Mesendoderm (in vitro differentiated cells): Measurements from ENCODE around the gene CCL14. TPM values are rescaled to one million over a fixed set of nuclear protein-coding genes. Genes with fewer than 3 reads are reported as not detected.

Experiments used
- DNase-seq: peaks from one replicate; pipeline ENCODE4 v3.0.0; 2013
- H2AK5ac ChIP-seq: 2 replicates; pipeline ENCODE4 v1.6.1; 2013; ENCODE audit warnings: low read length, inconsistent platforms
- H2BK120ac ChIP-seq: 2 replicates; pipeline ENCODE4 v1.6.1; 2013; ENCODE audit warnings: low read depth, mild to moderate bottlenecking, low read length, moderate library complexity, mixed read lengths
- H2BK15ac ChIP-seq: replicated peaks from 2 replicates; pipeline ENCODE4 v1.6.1; 2013; ENCODE audit warnings: low read depth, mild to moderate bottlenecking, moderate library complexity
- H2BK5ac ChIP-seq: 2 replicates; pipeline ENCODE4 v1.6.1; 2013; ENCODE audit warnings: low read length, inconsistent platforms
- H3K18ac ChIP-seq: 2 replicates; pipeline ENCODE4 v1.6.1; 2013; ENCODE audit warnings: mild to moderate bottlenecking, low read length, mixed read lengths
- H3K23ac ChIP-seq: one replicate; pipeline ENCODE4 v1.6.1; 2013; ENCODE audit warnings: low read length
- H3K27ac ChIP-seq: 2 replicates; pipeline ENCODE4 v1.5.1; 2013; ENCODE audit warnings: low read depth, mild to moderate bottlenecking, inconsistent platforms, low read length, moderate library complexity
- H3K27me3 ChIP-seq: 2 replicates; pipeline ENCODE4 v1.6.1; 2013; ENCODE audit warnings: low read length, control low read depth, mild to moderate bottlenecking, inconsistent platforms; ENCODE audit not compliant: insufficient read depth, poor library complexity
- H3K36me3 ChIP-seq: 2 replicates; pipeline ENCODE4 v1.6.1; 2013; ENCODE audit warnings: low read length, inconsistent platforms; ENCODE audit not compliant: control insufficient read depth, insufficient read depth
- H3K4ac ChIP-seq: one replicate; pipeline ENCODE4 v1.6.1; 2013; ENCODE audit warnings: low read depth, mild to moderate bottlenecking, low read length, moderate library complexity
- H3K4me1 ChIP-seq: 2 replicates; pipeline ENCODE4 v1.6.1; 2013; ENCODE audit warnings: low read depth, low read length, inconsistent platforms; ENCODE audit not compliant: control insufficient read depth
- H3K4me2 ChIP-seq: 2 replicates; pipeline ENCODE4 v1.6.1; 2013; ENCODE audit warnings: low read length
- H3K4me3 ChIP-seq: 2 replicates; pipeline ENCODE4 v1.5.1; 2013; ENCODE audit warnings: mild to moderate bottlenecking, low read length
- H3K56ac ChIP-seq: one replicate; pipeline ENCODE4 v1.6.1; 2013; ENCODE audit warnings: low read length
- H3K79me1 ChIP-seq: 2 replicates; pipeline ENCODE4 v1.6.1; 2013; ENCODE audit warnings: low read length, inconsistent platforms
- H3K79me2 ChIP-seq: 2 replicates; pipeline ENCODE4 v1.6.1; 2013; ENCODE audit warnings: mild to moderate bottlenecking, low read length; ENCODE audit not compliant: control insufficient read depth, insufficient read depth
- H3K9ac ChIP-seq: 2 replicates; pipeline ENCODE4 v1.6.1; 2013; ENCODE audit warnings: low read length, inconsistent platforms
- H4K5ac ChIP-seq: one replicate; pipeline ENCODE4 v1.6.1; 2013; ENCODE audit warnings: low read length
- H4K8ac ChIP-seq: one replicate; pipeline ENCODE4 v1.6.1; 2013; ENCODE audit warnings: low read depth, mild to moderate bottlenecking, control low read depth, low read length, moderate library complexity
- WGBS: extraction: QIAGEN DNeasy Blood & Tissue Kit; methylation state at CpG from one replicate; pipeline ENCODE4 v1.1.7; 2013; ENCODE audit warnings: low lambda C conversion rate, missing lambda C conversion rate; ENCODE audit not compliant: insufficient coverage; ENCODE audit errors: extremely low coverage; 5-methylcytosine and 5-hydroxymethylcytosine counted together
- polyA plus RNA-seq, 2 experiments: library from polyadenylated mRNA; stranded (reverse); fragments of 200-250 nt; gene quantifications; one replicate each; pipeline ENCODE4 v1.2.3, GENCODE V29; 2013

The CCL14 gene
- polyA plus RNA-seq (2013, experiment 1 of 2): not detected
- polyA plus RNA-seq (2013, experiment 2 of 2): not detected

DNA sequence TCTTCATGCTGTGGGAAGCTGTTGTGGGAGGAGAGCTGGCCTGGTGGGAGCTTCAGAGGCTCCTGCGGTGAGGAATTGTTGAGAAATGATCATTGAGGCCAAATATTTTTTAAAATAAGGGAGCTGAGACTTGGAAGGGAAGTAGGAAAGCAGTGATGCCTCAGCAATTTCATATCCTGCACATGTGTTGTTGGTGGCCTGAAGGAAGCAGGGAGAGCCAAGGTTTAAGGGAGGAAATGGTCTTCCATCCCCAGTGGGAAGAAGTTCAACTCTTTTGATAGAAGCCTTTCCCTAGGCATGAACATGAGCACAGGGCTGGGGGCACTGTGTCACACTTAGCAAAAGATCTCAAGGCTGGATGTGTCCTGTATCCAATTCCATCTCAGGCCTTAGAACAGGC is at the start of gene CCL14:
Gene CCL14, minus strand, starts transcription at position 87 of the 400 bp plus-strand sequence. Its CDS starts 80 bp downstream, at position 7.
- Histone ChIP-seq H2BK120ac (no peak within 1 kb of the TSS), H3K27me3 (no peaks in the 10 kb centered on the region), H3K36me3 (no peaks in the 10 kb centered on the region), H3K18ac (no peak within 1 kb of the TSS), H3K56ac (no peak within 1 kb of the TSS), H3K4me3 (no peak within 1 kb of the TSS), H3K9ac (no peak within 1 kb of the TSS), H2BK15ac (no peak within 1 kb of the TSS), H3K79me2 (no peaks in the 10 kb centered on the region), H4K8ac (no peak within 1 kb of the TSS), H4K5ac (no peak within 1 kb of the TSS), H2AK5ac (no peak within 1 kb of the TSS), H2BK5ac (no peak within 1 kb of the TSS), H3K27ac (no peak within 1 kb of the TSS), H3K4ac (no peak within 1 kb of the TSS), H3K4me2 (no peak within 1 kb of the TSS), H3K23ac (no peak within 1 kb of the TSS), H3K79me1 (no peaks in the 10 kb centered on the region), H3K4me1 (no peaks in the 10 kb centered on the region)
- no CpG with 5 or more reads among the region's 1 CpG for WGBS
- no peak for DNase-seq

DNA sequence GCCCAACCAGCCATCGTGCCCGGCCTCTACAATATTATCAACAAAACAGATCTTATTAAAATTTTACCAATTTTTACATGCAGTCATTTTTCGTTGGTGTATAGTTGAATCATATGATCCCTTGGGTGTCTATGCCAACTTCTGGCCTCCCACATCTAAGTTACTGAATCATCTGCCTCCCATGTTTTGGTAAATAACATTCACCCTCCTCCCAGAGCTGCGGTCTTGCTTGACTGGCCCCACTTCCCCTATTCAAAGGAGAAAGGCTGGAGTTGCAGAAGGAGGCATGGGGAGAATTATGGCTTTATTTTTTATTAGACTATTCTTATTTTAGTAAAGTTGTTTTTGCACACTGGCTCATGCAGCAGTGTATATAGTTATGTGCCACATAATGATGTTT is 49.7 kb upstream of the CCL14 start:
- H4K5ac ChIP-seq: no peak overlapping the region
- no peak overlapping the region for H2BK5ac ChIP-seq
- H4K8ac ChIP-seq: no peak overlapping the region
- no peak overlapping the region for H3K9ac ChIP-seq
- H3K4me1 ChIP-seq: no peaks in the 10 kb centered on the region
- H2BK15ac ChIP-seq: no peak overlapping the region
- no peak for DNase-seq
- H3K36me3 ChIP-seq: no peaks in the 10 kb centered on the region
- no peaks in the 10 kb centered on the region for H3K27me3 ChIP-seq
- no CpG with 5 or more reads among the region's 4 CpGs for WGBS
- no peak overlapping the region for H3K4me2 ChIP-seq
- H2BK120ac ChIP-seq: no peak overlapping the region
- no peak overlapping the region for H3K23ac ChIP-seq
- no peak overlapping the region for H3K4ac ChIP-seq
- H3K18ac ChIP-seq: no peak overlapping the region
- H3K4me3 ChIP-seq: no peak overlapping the region
- H2AK5ac ChIP-seq: no peak overlapping the region
- H3K79me2 ChIP-seq: no peaks in the 10 kb centered on the region
- no peak overlapping the region for H3K56ac ChIP-seq
- H3K27ac ChIP-seq: no peak overlapping the region
- H3K79me1 ChIP-seq: no peaks in the 10 kb centered on the region

DNA sequence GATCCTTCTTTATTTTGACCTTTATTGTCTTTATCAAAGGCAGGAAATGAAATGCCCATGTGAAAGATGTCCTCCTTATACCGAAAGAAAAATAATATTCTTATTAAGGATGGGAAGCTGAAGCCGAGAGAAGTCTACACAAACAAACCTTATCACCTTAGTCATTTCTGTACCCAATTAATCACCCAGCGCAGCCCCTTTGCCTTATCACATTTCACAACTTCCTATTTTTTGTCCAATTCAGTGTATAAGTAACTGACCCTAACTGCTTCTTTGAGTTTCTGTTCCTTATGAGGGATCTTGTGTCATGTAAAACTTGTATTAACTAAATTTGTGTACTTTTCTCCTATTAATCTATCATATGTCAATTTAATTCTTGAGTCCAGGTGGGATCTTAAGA is 47.6 kb upstream of the CCL14 start:
- H3K18ac ChIP-seq: no peak overlapping the region
- no peak overlapping the region for H2AK5ac ChIP-seq
- H4K5ac ChIP-seq: no peak overlapping the region
- no peak overlapping the region for H3K27ac ChIP-seq
- no peak overlapping the region for H2BK120ac ChIP-seq
- no peak overlapping the region for H3K9ac ChIP-seq
- no peak for DNase-seq
- no CpG with 5 or more reads among the region's 3 CpGs for WGBS
- no peak overlapping the region for H3K4me3 ChIP-seq
- no peaks in the 10 kb centered on the region for H3K36me3 ChIP-seq
- H2BK5ac ChIP-seq: no peak overlapping the region
- no peak overlapping the region for H3K4me2 ChIP-seq
- H3K79me2 ChIP-seq: no peaks in the 10 kb centered on the region
- no peak overlapping the region for H3K23ac ChIP-seq
- H4K8ac ChIP-seq: no peak overlapping the region
- no peak overlapping the region for H3K4ac ChIP-seq
- H3K79me1 ChIP-seq: no peaks in the 10 kb centered on the region
- no peaks in the 10 kb centered on the region for H3K27me3 ChIP-seq
- H3K56ac ChIP-seq: no peak overlapping the region
- H3K4me1 ChIP-seq: no peaks in the 10 kb centered on the region
- no peak overlapping the region for H2BK15ac ChIP-seq

DNA sequence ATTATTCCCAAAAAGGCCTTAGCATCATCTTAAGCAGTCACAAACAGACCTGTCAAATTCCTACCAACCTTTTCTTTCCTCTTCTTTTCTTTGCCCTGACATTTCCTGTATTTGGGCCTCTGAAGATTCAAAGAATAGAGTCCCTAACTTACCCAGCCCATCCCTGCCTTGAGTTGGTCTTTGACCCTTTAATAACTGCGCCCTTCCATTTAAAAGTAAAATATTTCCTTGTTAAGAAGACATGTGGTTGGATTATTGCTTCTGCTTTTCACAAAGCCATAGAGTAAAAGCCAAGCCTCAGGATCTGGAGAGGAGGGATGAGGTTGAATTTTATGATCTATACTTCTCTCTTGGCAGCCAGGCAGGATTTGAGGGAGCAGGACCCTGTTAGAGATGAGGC is 44.4 kb upstream of the CCL14 start:
- Histone ChIP-seq H3K18ac (no peak overlapping the region), H4K5ac (no peak overlapping the region), H3K23ac (no peak overlapping the region), H3K4me1 (no peaks in the 10 kb centered on the region), H3K27me3 (no peaks in the 10 kb centered on the region), H3K9ac (no peak overlapping the region), H4K8ac (no peak overlapping the region), H2BK15ac (no peak overlapping the region), H3K36me3 (no peaks in the 10 kb centered on the region), H3K4me3 (no peak overlapping the region), H3K56ac (no peak overlapping the region), H3K27ac (no peak overlapping the region), H2BK5ac (no peak overlapping the region), H3K79me1 (no peaks in the 10 kb centered on the region), H3K4ac (no peak overlapping the region), H2AK5ac (no peak overlapping the region), H2BK120ac (no peak overlapping the region), H3K4me2 (no peak overlapping the region), H3K79me2 (no peaks in the 10 kb centered on the region)
- DNase-seq: no peak
- no CpG with 5 or more reads among the region's 1 CpG for WGBS

DNA sequence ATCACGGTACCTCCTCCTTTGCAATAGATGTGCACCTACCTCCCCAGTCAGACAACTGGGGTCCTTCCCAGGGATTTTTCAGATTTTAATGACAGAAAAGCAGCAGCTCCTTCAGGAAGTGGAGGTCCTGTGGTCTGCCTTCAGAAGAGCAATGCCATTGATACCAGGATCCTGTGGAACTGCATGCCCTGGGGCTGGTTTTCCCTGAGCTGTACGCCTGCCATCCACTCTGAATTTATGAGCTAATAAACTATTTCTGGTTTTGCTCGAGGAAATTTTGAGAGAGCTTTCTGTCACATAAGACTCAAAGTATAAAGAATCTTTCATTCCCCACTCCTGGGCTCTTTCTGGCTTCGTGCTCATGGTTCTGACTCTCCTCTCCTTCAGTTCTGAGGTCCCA is 41.2 kb upstream of the CCL14 start:
- Histone ChIP-seq H3K27me3 (no peaks in the 10 kb centered on the region), H4K5ac (no peak overlapping the region), H2BK120ac (no peak overlapping the region), H3K4ac (no peak overlapping the region), H3K79me1 (no peaks in the 10 kb centered on the region), H3K18ac (no peak overlapping the region), H2AK5ac (no peak overlapping the region), H3K27ac (no peak overlapping the region), H3K23ac (no peak overlapping the region), H3K56ac (no peak overlapping the region), H3K36me3 (no peaks in the 10 kb centered on the region), H3K79me2 (no peaks in the 10 kb centered on the region), H2BK5ac (no peak overlapping the region), H3K4me2 (no peak overlapping the region), H3K9ac (no peak overlapping the region), H3K4me1 (no peaks in the 10 kb centered on the region), H4K8ac (no peak overlapping the region), H3K4me3 (no peak overlapping the region), H2BK15ac (no peak overlapping the region)
- WGBS: no CpG with 5 or more reads among the region's 4 CpGs
- no peak for DNase-seq

DNA sequence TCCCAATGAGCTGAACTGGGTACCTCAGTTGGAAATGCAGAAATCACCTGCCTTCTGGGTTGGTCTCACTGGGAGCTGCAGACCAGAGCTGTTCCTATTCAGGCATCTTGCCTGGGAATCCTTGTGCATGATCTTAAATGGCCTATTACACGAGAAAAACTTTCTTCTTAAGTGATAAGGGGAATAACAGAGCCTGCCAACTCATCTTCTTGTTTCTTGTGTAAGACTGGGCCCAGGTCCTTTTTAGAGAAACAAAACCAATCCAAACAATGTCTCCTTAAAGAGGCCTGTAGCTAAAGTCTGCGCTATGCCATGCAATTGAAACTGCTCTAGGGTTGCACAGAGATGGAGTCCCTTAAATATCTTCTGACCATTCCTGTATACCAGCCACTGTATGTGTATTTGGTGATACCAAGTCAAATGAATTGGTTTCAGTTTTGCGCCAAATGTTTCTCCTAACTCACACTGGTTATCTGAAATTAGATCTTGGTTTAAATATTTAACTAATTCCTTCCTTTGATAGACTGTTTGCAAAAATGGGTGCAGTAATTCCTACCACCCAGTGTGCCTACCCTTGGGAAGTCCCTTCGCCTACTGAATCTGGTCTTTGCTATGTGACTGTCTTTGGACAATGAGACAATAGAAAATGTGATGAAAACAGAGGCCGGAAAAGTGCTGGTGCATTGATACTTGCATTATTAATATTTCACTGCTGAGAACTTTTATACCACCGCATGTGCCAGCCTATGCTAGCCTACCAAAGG is 37.8 kb upstream of the CCL14 start:
- Histone ChIP-seq H3K79me2 (no peaks in the 10 kb centered on the region), H3K36me3 (no peaks in the 10 kb centered on the region), H2BK15ac (no peak overlapping the region), H3K4me3 (no peak overlapping the region), H3K4ac (no peak overlapping the region), H2BK5ac (no peak overlapping the region), H4K5ac (no peak overlapping the region), H3K79me1 (no peaks in the 10 kb centered on the region), H2AK5ac (no peak overlapping the region), H3K27me3 (no peaks in the 10 kb centered on the region), H2BK120ac (no peak overlapping the region), H3K56ac (no peak overlapping the region), H3K23ac (no peak overlapping the region), H3K4me1 (no peaks in the 10 kb centered on the region), H3K9ac (no peak overlapping the region), H3K4me2 (no peak overlapping the region), H3K18ac (no peak overlapping the region), H3K27ac (no peak overlapping the region), H4K8ac (no peak overlapping the region)
- DNase-seq: no peak
- WGBS: no CpG with 5 or more reads among the region's 6 CpGs
